ENCODE measurements around the gene DHH.
"Not testable (repeated sequence)": the region's sequence is repeated elsewhere in the genome, so short reads cannot be mapped to it uniquely, and the experiment has no call there.

Gene DHH

DNA sequence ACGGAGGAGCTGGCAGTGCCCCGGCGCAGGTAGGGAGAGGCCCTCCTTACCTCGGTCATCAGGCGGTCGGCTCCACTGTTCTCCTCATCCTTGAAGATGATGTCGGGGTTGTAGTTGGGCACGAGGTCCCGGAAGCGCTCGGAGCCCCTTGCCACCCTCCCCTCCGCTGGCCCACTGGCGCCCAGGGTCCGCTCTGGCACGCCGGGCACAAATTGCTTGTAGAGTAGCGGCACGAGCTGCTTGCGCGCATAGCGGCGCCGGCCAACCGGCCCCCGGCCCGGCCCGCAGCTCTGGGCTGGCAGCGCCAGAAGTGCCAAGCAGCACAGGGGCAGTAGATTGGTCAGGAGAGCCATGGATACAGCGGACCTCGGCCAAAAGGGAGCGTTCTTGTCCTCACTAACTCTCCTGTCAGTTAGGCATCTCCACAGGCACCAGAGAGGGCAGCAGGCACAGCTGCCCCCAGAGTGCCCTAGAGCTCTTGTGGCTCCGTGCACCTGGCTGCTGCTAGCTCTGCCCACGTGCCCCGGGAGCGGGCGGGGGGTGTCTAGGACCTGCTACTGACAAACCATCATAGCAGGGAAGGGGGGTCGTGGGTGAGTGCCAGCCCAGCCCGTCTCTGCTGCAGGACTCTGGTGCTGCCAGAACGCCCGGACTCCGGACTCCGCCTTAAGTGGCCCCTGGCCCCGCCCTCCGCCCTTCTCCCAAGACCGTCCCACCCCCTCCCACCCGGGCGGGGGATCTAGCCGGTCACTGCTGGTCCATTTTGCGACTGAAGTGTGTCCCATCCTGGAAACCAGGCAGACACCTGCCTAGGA, at the start of gene DHH:
Gene DHH, minus strand, starts transcription at position 642 of the 815 bp plus-strand sequence. Its CDS starts 289 bp downstream, at position 353.
- no peak for DNase-seq

DNA sequence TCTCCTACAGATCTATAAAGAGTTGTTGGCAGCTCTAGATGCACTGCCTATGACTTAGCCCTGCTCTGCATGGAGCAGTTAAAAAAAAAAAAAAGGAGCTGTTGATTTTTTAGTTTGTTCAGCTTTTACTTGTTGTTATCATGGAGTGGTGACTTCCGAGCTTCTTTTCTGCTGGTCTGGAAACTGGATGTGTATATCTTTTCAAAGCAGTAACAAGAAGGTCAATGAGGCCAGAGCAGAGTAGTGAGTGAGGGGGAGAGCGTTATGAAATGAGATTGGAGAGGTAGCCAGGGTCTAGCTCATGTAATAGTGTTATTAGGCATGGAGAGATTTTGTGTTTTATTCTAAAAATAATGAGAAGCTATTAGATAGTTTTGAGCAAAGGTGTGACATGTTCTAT, 49.8 kb upstream of the DHH start:
- DNase-seq: no peak

DNA sequence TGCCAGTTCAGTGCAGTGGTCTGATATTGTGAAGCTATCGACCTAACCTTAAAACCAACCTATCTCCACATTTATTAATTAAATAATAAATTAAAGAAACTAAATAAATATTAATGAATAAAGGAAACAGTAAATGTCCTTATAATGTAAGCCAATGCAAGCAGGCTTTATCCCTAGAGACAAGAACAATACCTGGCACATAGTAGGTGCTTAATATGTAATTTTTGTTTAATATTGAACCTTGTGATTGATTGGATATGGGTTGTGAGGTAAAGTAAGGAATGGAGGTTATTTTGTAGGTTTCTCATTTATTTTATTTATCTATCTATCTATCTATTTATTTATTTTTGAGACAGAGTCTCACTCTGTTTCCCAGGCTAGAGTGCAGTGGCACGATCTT, 44.4 kb upstream of the DHH start:
- DNase-seq: no peak

DNA sequence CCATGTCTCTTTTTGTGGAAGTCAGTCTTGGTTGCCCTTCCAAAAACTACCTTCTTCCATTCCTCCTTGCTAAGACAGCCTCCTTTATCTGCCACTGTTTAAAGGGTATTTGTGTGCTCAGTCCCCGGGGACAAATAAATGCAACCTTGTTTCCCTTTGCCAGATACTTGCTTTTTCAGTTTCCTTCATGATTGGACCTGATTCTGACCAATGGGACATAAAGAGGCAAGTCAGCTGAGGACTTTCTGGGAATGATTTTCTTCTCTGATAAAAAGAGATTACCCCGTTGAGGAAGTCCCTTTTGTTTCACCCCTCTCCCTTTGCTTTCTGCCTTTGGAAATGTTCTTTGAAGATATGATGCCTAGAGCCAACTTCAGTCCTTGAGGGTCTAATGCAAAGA, 44.0 kb upstream of the DHH start:
- no peak for DNase-seq

DNA sequence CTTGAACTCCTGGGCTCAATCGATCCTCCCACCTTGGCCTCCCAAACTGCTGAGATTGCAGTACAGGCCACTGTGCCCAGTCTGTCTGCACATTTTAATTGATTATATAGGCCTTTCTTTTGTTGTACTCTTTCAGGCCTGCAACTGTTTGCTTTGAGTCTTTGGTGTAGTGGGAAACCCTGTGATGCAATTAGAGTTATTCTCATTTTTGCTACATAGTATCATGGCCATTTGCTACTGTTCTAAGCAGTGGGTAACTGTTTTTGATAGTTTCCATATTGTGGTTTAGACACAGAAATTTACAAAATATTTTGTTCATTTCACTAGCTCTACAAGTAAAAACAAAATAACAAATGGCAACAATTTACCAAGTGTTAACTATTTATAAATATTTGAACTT, 42.9 kb upstream of the DHH start:
- no peak for DNase-seq

DNA sequence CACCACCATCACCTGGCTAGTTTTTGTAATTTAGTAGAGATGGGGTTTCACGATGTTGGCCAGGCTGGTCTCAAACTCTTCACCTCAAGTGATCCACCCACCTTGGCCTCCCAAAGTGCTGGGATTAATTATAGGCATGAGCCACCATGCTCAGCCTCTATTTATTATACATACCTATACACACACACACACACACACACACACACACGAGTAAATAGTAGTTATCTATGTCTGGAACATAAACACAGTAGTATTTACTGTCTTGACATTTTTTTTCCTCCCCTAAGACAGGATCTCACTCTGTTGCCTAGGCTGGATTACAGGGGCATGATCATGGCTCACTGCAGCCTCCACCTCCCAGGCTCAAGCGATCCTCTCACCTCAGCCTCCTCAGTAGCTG, 42.4 kb upstream of the DHH start:
- DNase-seq: not testable (repeated sequence)

DNA sequence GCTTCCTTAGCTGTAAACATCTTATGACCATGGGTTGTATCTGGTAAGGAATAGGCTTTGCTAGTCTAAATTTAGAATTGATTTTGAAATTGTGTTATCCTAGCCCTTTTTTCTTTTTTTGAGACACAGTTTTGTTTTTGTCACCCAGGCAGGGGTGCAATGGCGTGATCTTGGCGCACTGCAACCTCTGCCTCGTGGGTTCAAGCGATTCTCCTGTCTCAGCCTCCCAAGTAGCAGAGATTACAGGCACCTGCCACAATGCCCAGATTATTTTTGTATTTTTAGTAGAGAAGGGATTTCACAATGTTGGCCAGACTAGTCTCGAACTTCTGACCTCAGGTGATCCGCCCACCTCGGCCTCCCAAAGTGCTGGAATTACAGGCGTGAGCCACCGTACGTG, 39.0 kb upstream of the DHH start:
- DNase-seq: no peak

DNA sequence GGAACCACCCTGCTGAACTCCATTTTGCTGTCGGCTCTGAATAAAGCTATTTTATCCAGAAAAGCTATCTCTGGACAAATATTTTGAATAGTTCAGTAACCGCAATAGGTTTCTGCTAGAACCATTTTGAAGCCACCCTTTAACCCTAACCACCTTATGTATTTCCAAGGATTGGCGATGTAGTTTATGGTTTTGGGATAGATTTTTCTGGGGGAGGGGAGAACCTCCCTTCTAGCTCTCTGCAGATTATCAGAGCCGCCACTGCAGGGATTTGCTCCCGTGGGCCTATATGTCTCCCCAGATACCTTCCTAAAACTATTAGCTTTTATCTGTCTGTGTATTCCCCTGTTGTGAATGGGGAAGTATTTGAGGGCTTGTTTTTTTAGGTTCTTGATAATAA, 38.4 kb upstream of the DHH start:
- DNase-seq: no peak

DNA sequence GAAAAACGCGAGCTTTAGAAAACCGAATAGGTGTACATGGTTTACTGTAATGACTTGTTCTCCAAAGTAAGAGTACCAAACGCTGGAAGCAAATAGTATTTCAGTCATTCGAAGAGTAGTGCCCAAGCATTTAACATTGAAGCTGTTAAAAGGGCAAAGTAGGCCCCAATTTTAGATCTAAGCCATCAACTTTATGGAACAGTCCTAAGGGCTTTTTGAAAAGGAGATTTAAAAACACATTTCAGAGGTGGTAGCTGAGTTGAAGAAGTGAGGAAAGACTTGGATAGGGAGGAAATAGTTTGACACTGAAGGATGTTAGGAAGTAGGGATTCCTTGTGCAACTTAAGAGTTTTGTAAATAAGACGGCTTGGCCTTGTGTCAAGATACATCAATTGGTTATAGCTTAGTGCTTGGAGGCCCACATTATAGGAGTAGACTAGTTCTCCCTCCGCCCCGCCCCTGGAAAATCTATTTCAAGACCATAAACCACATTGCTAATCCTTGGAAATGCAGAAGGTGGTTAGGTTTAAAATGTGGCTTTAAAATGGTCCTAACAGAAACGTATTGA, 37.4 kb upstream of the DHH start:
- DNase-seq: no peak

DNA sequence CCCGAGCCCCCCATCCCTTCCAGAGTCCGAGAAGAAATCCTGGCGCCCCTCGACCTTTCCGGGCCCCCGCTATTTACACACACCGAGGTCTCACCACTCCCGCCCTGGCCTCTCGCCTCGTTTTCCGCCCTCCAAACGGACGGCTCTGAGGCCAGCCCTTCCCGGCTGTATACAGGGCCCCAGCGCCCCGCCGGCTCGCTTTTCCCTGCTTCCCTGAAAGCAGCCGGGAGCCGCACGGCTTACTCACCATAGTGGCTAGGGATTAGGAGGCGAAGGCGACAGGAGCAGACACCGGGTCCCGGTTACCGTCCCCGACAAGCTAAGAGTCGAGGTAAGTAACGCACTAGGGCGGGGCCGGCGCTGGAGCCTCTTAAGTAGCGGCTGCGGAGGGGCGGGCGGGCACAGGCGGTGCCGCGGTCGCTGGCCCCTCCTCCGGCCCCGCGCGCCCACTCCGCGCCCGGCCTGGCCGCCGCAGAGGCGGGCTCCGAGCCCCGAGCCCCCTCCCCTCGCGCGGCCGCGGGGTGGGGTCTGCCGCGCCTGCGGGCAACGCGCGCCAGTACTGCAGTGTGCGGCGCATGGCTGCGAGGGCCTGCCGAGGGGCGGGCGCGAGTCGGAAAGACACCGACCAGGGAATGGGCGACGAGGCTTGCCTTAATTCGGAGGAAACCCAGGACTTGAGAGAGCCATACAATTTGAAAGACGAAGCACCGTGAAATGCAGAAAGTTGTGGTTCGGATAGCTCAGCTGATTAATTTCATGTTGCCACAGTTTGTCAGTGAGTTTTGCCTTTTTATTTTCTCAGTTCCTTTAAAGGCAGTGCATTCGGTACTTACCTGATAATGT, 36.7 kb upstream of the DHH start, which contains the start of gene TUBA1B:
Gene TUBA1B, minus strand, starts transcription at position 345 of the 843 bp plus-strand sequence. Its CDS starts 95 bp downstream, at position 250.
- DNase-seq: peak; percentile 84

DNA sequence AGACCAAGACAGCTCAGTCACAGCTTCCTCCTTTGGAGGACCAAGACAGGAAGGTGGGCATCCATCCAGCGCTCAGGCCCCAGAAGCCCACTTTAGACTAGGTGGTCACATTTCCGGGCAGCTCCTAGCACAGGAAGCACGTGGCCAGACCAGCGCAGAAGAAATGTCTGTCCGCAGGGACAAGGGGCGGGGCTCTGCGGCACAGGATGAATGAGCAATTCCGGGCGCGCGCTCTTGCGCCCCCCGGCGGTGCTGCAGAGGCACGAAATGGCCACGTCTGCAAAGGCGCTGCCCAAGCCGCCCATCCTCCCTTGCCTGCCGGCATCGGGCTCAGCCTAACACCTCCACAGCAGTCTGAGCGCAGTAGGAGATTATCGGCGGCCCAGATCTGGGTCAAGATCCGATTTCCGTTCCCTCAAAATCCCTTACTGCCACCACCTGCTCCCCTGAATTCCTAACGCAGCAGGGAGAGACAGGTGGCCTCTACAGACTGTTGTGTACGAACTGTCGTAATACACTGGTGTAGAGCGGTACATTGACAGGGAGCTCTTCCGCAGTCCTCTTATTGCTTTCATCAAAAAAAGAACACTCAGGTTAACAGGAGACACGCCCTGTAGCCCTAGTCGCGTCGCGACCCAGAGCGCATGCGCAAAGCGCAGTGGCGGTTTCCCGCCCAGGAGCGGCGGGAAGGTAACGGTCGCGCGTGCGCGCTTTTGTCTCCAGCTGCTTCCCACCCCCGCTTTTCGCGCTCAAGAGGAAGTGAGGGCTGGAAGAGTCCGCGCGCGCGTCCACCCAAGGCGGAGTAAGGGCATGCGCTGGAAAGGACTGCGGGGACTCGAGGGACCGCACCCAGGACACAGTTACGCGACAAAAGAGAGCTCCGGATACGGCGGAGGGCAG, 35.8 kb upstream of the DHH start:
- DNase-seq: peak; percentile 84

DNA sequence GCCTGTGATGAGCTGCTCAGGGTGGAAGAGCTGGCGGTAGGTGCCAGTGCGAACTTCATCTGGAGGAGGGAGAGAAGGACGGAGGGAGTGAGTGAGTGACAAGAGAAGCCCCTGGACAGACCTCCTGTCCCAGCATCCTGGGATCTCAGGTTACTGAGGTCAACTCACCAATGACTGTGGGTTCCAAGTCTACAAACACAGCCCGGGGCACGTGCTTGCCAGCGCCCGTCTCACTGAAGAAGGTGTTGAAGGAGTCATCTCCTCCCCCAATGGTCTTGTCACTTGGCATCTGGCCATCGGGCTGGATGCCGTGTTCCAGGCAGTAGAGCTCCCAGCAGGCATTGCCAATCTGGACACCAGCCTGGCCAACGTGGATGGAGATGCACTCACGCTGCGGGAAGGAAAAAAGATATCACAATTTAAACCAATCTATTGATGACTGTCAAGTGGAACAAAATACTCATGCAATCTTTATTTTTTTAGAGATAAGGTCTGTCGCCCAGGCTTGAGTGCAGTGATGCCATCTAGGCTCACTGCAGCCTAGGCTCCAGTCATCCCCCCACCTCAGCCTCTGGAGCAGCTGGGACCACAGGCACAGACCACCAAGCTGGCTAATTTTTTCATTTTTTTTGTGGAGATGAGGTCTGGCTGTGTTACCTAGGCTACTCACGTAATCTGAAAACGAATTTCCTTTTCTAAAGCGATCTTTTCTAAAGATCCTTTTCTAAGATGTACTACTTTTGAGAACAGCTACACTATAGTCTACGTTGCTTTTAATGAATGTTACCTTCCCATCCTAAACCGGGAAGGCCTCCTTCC, 34.9 kb upstream of the DHH start:
- no peak for DNase-seq

DNA sequence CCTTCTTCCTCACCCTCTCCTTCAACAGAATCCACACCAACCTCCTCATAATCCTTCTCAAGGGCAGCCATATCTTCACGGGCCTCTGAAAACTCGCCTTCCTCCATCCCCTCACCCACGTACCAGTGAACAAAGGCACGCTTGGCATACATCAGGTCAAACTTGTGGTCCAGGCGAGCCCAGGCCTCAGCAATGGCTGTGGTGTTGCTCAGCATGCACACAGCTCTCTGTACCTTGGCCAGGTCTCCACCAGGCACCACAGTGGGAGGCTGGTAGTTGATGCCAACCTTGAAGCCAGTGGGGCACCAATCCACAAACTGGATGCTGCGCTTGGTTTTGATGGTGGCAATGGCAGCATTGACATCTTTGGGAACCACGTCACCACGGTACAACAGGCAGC, 33.4 kb upstream of the DHH start:
- not testable (repeated sequence) for DNase-seq

DNA sequence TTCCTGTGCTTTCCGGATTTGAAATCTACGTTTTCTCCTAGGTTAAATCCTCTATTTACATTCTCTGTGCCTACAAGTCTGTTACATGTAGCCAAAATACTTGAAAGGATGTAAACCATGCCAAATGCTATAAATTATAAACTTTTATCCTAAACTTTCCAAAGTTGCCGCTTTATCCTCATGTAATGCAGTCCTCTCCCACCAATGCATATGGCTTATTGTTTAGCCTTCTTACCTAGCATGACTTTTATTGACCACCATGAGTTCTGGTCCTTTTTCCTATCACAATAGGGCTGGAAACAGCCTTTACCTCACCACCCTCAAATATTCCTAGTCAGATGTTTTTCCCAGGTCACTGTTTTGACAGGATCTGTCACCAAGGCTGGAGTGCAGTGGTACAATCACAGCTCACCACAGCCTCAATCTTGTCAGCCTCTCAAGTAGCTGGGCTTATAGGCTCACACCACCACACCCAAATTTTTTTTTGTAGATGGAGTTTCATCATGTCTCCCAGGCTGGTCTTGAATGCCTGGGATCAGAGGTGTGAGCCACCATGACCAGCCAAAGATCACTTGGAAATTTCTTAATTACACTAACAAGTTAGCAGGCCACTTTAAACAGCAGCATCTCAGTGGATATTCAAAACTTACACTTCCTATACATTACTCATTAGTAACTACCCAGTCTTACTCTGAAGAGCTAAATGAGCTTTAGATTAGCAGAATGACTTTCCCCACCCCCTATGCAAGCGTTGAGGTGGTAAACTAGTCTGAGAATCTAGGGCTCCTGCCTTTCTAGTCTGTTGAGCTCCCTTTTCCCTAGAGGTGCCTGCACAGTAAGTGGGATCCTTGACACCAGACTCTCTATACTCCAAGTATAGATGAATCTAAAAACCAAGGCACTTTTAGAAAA, 32.5 kb upstream of the DHH start:
- no peak for DNase-seq

DNA sequence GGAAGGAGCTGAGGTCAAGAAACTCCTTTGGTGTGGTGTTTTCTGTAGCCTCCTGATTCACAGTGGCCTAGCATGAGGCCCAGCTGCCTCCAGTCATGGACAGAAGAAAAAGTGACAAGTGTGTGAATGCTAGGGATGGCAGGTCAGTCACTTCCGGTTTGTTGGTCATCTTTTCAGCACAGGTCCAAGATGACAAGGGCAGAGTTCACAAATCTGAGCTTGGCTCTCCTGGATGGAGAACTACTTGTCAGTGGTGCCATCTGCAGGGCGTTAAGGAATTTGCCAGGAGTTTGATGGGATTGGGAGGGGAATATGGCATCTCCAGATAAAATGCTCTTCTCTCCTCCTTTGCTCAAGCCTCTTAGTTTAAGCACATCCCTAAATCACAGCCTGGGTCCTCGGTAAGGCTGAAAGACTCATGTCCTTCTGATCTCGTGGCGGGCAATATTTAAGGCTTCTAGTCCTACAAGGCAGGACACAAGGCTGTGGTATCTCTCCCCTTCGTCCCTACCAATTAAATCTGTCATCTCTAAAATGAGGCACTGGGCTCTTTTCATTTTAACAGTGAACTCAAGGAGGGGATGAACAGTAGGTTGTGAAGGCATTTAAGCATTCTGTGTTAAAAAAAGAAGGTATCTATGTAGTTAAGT, 26.6 kb upstream of the DHH start:
- no peak for DNase-seq

DNA sequence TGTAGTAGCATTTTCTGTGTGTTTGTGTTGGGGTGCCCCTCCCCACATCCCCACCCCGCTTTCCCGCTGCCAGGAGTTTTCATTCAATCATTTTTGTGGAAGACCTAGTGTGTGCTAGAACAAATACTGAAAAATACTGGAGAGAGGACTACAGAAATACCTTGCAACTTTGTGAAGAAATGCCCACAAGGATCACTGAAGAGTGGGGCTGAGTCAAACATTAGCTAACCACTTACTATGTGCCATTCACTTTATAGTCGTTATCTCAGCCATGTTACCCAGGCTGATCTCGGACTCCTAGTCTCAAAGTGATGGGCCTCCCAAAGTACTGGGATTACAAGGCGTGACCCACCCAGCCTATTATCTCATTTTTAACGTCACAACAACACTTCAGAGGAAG, 16.6 kb upstream of the DHH start:
- no peak for DNase-seq

DNA sequence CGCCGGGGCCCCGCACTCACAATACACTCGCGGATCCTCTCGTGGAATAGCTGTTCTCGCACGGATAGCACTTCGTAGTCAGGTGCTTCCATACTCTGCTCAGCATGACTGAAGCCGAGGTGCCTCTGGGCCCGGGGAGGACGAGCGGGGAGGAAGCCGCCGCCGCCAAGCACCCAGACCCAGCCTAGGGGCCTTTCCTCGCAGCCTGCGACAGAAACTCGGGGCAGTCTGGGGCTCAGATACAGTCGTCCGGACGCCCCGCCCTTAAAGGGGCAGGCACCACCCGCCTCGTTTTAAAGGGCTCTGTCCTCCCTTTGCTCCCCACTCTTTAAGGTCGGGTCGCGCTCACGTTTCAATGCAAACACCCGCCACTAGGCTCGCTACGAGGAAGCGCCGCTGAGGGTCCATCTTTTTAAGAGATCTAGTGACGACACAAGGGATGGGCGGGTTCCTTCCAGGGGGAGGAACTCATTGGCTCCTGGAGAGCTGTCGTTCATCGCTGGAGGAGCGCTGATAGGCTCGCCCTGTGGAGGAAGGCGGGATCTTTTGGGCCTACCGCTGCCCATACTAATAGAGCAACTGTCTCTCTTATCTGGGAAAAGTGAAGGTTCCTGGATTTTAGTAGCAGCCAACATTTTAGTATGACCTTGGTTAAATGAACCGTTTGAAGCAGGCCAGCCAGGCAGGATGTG, 16.0 kb upstream of the DHH start, which contains the start of gene LMBR1L:
Gene LMBR1L, minus strand, starts transcription at position 384 of the 692 bp plus-strand sequence. Its CDS starts 292 bp downstream, at position 92.
- peak; percentile 89 for DNase-seq

DNA sequence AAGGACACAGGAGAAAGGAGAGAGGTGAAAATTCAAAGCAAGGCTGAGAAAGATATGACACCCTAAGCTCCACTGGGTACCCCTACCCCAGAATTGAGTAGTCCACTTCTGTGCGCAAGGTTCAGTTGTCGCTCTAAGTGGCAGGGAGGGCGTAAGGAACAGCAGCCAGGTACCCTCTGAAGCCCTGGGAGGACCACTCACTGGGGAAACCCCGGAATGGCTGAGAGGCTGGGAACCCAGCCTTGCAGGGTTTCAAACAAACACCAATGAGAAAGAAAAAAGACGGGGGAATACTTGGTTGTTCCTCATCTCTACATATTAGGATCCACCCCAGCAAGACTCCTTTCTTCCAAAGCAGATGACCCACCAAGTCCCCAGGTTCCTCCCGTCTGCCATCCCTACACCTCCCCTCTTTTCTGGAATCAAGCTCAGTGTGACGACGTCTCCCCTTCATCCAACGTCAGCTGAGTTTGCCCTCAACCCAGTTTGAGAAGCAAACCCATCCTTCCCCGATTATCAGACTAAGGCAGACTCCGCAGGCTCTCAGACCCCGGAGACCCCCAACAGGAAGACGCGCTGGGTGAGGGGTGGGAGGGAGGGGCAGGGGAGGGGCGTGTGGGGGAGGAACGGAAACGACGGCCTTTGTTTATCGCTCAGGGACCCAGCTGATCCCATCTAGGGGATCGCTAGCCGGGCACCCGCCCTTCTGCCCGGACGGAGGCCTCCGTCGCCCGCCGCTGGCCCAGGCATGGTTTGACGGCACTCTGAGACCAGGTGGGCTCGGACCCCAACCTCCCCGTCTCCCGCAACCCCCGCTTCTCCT, 15.3 kb upstream of the DHH start:
- no peak for DNase-seq

Data from KG1 (cell line).